Heart left ventricle (tissue), 13 donors: ENCODE measurements around the gene PCGF3.

ENCODE experiments used
- POLR2A ChIP-seq, 2 donors: fragments of 450-650 bp; IDR thresholded peaks; one replicate each; pipeline ENCODE4 v1.6.1; 2017; ENCODE audit warnings: antibody characterized with exemption in 2 of 2, mild to moderate bottlenecking in 2 of 2, moderate library complexity in 2 of 2
- TF ChIP-seq, protein P1 (sequence below), 12 donors: fragments of 200-600 bp; sonication (generic) in 4 of 12; IDR thresholded peaks; one replicate each; pipeline versions ENCODE4 v1.5.0 to v1.8.0; 2018 to 2022; ENCODE audit warnings: antibody characterized with exemption in 12 of 12, mild to moderate bottlenecking in 5 of 12
- donor health status: ischemic (EF 13 %, LVEDD 7.1; RV severe dilation, severe dysfunction).
- donor health status: DM: no; HTN: yes; CAD: no.
- donor health status: DM: no; HTN: no; CAD: no.
- donor health status: ischemic (EF 25% LVEDD 6.9; RV normal size, moderate dysfunction).
- donor health status: ischemic (EF 25% LVEDD 5.7; RV mildly dilated, moderate dysfunction).
- donor health status: ischemic (EF 35%, LVEDD 5.7; RV mildly dilated, moderate dysfunction).
- donor health status: nonischemic (EF 11% LVEDD 7.7; RV severe dilation, severe dysfunction).
- donor health status: DM: yes; HTN: yes; CAD: no.
- donor health status: PGD.
- donor health status: ischemic (EF 29% LVEDD 5.4; RV normal size, mild dysfunction).
- donor health status: nonischemic (EF 23%, LVEDD 6.1; RV moderate dilation, normal function).

DNA sequence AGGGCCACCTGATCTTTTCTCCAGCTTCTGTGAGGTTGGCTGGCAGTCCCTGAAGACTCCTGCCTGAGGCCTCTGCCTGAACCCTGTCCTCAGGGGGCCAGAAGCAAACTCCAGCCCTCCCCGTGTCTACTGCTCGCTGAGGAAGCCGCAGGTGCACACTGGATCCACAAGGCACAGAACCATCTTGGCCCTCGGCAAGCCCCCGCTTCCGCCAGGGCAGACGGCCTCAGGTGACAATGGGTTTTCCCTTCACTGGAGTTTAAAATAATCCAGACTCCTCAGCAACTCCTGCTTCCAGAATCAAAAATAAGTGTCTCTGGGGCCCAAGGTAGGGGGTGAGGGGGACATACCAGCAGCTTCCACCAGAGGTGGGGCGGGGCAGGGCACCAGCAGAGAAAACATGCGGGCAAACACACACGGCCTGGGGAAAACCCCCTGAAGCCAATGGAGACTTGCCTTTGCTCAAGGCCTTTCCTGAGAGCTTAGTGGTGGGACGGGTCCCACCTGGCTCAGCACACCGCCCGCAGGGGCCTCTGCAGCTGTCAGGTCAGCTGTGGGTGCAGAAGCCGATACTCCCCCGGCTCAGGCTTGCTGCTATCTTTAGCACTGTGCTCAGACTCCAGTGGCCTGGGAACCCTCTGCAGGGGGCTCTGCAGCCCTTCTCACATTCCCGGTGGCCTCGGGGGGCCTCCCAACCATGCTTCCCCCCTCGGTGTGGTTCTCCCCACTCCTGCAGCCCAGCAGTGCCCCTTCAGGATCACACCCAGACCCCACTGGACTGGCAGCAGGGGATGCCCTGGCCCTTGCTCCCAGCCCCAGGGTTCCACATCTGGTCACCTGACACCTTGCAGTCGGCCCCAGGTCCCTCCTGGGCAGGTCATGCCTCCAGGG lies 29.4 kb upstream of the PCGF3 start:
- TF ChIP-seq, protein P1, sequence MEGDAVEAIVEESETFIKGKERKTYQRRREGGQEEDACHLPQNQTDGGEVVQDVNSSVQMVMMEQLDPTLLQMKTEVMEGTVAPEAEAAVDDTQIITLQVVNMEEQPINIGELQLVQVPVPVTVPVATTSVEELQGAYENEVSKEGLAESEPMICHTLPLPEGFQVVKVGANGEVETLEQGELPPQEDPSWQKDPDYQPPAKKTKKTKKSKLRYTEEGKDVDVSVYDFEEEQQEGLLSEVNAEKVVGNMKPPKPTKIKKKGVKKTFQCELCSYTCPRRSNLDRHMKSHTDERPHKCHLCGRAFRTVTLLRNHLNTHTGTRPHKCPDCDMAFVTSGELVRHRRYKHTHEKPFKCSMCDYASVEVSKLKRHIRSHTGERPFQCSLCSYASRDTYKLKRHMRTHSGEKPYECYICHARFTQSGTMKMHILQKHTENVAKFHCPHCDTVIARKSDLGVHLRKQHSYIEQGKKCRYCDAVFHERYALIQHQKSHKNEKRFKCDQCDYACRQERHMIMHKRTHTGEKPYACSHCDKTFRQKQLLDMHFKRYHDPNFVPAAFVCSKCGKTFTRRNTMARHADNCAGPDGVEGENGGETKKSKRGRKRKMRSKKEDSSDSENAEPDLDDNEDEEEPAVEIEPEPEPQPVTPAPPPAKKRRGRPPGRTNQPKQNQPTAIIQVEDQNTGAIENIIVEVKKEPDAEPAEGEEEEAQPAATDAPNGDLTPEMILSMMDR (IDR thresholded peaks at IDR 0.05) = no peak
- no peak for TF ChIP-seq POLR2A (IDR thresholded peaks at IDR 0.05)
